ENCODE data around the gene PIK3C2G.

- TF ChIP-seq REST (IDR thresholded peaks at IDR 0.05; ENCODE audit: insufficient read depth in 1 of 2, low read depth in 2 of 2, low read length in 2 of 2) (no peak), POLR2AphosphoS5 (IDR thresholded peaks at IDR 0.05; ENCODE audit: low read depth, low read length) (no peak), SIN3A (IDR thresholded peaks at IDR 0.05; ENCODE audit: borderline replicate concordance, insufficient read depth, low read length) (no peak)
Observed at GRCh38 chr12:18421867-18422266, 160.5 kb downstream of the PIK3C2G start.

Measured in PFSK-1 (cell line).